HL-60/S4 (cell line): ENCODE measurements around the gene C11orf24.

Experiments used
- in situ Hi-C: fragments of 300-500 bp; cut with MboI; formaldehyde crosslinking; loops from 2 replicates; pipeline ENCODE4 v1.14.3; 2022; ENCODE audit warnings: low sequenced_read_pairs

C11orf24 gene

GRCh38 chr11:68271781-68272608 lies at the start of gene C11orf24:
Gene C11orf24 (minus strand): TSS chr11:68271973. CDS start chr11:68263767, 8,206 bp downstream.
- in situ Hi-C loops: no loop called here

DNA sequence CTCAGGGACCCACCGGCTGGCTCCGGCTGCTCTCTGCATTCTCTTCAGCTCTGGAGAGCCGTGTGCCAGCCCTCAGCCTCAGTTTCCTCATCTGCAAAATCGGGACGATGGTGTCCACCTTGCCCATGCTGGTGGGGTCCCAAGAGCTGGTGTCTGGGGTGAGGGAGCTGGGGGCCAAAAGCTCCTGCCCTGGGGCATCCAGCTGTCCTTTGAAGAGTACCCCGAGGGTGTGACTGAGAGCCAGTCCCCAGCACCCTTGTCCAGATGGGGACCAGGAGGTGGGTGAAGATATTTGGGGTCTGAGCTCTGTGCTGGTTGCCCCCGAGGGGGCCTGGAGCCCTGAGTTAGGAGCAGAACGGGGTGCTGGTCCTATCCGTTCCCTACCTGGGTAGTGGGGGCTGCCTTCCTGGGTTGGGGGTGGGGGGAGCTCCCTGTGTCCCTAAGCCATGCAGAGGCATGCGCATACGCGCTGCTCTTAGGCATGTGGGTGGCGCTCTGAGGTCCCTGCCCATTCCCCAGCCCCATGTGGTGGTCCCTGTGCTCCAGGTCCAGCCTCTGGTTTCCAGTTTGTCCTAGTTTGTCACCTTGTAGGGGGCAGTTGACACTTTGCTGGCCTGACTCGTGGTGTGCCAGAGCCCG lies 45.5 kb upstream of the C11orf24 start:
- in situ Hi-C loops: no loop called here

DNA sequence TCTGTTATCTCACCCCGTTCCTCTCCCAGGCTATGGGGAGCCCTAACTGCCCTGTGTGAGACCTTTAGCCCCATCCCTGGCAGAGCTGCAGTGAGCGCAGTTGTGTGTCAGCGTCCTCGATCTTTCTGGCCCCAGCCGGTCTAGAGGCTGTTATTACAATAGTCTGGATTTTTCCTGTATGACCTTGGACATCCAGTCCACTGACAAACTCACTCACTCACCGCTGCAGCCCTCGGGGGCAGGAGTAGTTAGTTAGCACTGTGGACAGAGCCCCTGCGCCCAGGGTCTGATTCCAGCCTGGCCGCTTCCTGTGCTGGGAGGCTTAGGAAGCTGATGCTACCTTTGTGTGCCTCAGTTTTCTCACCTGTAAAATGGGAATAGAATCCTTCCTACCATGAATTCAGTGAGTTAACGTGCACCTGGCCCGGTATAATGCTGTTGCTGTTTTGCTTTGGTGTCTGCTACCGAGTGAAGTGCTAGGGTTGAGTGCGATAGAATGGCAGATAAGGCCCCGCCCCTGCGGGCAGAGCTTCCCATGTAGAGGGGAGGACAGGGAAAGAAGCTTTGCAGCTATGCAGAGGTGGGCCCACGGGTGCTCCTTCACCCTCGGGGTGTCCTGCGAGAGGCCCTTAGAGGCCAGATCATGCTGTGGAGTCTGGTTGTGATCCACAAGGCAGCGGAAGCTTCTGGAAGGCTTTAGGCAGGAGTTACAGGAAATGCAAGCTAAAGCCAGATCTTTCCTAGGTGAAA lies 43.6 kb upstream of the C11orf24 start:
- in situ Hi-C loops: no loop called here

DNA sequence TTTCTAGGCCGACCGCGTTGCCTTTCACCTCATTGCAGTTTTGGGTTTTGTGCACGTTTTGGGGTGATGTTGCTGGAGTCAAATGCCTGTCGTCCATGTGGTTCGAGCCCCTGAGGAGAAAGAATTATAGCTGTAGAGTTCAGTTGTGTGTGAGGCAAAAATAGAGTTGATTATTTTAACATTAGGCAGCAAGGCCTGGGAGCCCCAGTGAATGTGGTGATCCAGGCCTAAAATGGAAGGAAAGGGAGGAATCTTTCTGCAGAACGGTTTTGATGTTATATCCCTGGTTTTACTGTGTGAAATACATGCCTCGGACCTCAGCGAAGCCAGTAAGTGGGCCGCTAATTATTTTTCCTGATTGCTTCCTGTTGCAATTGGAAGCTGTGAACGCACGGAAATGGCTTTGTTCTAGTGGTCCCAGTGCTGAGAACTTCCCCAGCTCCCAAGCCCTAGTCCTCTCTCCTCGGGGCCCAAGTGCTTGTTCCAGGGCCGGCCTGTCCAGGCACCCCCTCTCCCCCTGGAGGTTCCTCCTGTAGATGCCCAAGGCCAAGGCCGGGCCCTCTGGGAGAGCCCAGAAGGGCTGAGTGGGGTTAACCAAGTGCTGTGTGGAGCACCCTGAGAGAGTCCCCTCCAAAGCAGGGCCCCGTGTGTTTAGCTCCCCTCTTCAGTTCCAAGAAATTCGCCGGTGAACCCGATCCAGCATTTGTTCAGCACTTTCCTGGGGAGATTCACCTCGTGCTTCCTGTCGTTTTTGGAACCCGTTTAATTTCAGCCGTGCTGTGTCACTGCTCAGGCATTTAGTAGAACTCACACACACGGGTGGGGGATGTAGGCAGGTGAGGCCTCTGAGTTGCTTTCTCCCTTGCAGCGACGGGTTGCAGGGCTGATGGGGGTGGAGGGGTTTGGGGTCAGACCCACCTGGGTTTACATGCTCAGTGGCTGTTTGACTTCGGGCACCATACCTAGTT lies 42.7 kb upstream of the C11orf24 start:
- in situ Hi-C loops: no loop called here

- in situ Hi-C loops: no loop called here
These were observed 41.9 kb upstream of the C11orf24 start for GRCh38 chr11:68313574-68314202.

DNA sequence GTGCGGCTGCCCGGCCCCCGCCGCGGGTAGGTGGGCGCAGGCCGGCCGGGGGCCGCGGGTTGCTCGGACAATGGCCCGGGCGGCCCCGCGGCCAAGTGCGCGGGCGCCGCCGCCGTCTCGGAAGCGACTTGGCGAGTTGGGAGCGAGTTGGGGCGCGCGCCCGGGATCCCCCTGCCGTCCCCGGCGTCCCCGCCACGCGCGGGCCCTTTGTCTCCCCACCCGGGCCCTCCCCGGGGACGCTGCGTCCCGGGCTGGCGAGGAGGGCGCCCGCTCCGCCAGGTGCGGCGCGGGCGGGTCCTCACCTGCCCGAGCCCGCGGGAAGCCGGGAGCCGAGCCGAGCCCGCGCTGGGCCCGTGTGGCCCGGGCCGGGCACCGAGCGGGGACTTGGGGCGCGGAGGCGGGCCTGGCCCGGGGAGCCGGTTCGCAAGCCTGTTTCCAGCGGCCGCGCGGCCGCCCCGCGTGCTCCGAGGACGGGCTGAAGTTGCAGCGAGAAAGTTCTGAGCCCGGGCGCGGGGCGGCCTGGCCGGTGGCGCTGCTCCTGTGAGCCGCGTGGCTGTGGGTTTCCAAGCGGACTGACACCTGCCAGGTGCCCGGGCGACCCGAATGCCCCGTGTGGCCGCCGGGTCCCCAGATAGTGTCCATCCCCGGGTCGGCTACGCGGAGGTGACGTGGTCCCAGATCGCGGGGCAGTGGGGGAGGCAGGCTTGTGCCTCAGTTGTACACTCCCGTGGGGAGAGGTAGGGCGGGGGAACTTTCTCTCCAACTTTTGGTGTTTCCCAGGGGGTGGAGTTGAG lies 41.2 kb upstream of the C11orf24 start:
- in situ Hi-C loops: no loop called here

DNA sequence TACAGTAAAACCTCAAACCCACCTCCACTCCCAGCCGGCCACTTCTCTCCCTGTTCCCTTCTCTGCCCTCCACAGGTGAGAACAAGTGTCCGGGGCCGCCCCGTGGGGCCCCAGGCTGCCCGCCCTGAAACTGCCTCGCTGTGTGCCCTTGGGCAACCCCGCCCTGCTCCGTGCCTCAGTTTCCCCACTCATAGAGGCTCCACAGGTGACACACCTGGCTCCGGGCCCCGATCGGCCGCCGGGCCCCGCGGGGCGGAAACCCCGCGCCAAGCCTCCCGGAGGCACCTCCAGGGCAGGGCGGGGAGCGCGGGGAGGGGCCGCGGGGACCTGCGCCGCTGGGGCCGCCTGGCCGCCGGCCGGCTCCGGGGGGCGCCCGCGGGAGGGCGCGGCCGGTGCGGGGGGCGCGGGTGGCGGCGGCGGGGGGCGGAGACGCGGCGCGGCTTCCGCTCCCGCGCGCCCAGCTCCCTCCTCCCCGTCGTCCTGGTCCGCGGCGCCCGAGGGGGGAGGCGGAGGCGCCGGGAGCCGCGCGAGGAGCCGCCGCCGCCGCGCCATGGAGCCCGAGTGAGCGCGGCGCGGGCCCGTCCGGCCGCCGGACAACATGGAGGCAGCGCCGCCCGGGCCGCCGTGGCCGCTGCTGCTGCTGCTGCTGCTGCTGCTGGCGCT lies 40.5 kb upstream of the C11orf24 start, which contains the start of gene LRP5:
TSS of gene LRP5 (plus strand) at position 475 of the 663 bp plus-strand sequence. CDS start at position 599, 124 bp downstream.
- in situ Hi-C loops: no loop called here

GRCh38 chr11:68311160-68312116 lies 39.7 kb upstream of the C11orf24 start:
- in situ Hi-C loops: no loop called here

- in situ Hi-C loops: no loop called here
These were observed 37.9 kb upstream of the C11orf24 start for GRCh38 chr11:68309621-68310185.

GRCh38 chr11:68308068-68308467 lies 36.3 kb upstream of the C11orf24 start:
- in situ Hi-C loops: no loop called here

GRCh38 chr11:68306636-68307035 lies 34.9 kb upstream of the C11orf24 start:
- in situ Hi-C loops: no loop called here

DNA sequence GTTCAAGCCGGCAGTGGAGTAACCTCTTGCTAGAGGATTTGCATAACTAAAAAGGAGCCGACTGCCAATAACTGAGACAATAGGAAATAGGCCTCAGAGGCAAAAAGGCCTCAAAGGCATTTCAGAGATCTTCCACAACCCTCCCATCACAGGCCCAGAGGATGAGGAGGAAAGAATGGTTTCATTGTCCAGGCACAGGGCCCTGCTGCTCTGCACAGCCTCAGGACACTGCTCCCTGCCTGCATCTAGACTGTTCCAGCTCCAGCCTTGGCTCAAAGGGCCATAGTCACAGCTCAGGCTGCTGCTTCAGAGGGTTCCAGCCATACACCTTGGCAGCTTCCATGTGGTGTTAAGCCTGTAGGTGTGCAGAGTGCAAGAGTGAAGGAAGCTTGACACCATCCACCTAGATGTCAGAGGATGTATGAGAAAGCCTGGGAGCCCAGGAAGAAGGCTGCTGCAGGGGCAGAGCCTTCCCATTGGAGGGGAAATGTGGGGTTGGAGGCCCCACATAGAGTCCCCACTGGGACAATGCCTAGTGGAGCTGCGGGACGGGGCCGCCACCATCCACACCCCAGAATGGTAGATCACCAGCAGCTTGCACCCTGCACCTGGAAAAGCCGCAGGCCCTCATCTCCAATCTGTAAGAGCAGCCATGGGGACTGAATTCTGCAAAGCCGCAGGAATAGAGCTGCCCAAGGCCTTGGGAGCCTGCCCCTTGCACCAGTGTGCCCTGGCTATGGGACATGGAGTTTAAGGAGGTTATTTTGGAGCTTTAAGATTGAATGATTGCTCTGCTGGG lies 32.4 kb upstream of the C11orf24 start:
- in situ Hi-C loops: no loop called here

GRCh38 chr11:68303083-68303482 lies 31.3 kb upstream of the C11orf24 start:
- in situ Hi-C loops: no loop called here

- in situ Hi-C loops: no loop called here
These were observed 30.9 kb upstream of the C11orf24 start for GRCh38 chr11:68302670-68303069.

GRCh38 chr11:68302256-68302655 lies 30.5 kb upstream of the C11orf24 start:
- in situ Hi-C loops: no loop called here

DNA sequence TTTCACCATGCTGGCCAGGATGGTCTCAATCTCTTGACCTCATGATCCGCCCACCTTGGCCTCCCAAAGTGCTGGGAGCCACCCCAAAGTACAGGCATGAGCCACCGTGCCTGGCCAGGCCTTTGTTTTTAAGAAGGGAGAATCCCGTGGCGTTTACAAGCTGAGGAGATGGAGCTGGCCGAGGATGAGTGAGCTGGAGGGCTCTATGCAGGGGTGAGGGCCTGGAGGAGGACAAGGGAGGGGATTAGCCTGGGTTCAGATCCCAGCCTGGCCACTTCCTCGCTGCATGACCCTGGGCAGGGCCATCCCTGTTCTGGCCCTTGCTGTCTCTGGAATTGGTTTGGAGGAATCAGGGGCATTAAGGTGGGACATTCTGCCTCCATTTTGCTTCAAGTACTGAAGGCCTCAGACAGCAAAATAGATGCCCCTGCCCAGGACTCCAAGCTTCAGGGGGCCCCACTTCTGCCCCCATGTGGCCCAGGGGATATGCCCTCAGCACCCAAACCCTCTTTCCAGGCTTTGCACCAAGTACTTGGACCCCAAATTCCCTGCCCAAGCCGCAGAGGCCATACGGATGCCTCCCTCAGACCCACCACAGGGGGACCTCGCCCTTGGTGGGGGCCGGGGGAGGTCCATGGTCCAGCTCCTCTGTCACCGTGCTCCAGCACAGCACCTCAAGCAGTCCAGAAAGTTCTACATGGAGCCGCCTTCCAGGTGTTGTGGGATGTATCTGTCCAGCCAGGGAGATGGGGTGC lies 28.5 kb upstream of the C11orf24 start:
- in situ Hi-C loops: no loop called here
